ENCODE data around the gene IER2.
"Not testable (repeated sequence)": the region's sequence is repeated elsewhere in the genome, so short reads cannot be mapped to it uniquely, and the experiment has no call there.

The IER2 gene

DNA sequence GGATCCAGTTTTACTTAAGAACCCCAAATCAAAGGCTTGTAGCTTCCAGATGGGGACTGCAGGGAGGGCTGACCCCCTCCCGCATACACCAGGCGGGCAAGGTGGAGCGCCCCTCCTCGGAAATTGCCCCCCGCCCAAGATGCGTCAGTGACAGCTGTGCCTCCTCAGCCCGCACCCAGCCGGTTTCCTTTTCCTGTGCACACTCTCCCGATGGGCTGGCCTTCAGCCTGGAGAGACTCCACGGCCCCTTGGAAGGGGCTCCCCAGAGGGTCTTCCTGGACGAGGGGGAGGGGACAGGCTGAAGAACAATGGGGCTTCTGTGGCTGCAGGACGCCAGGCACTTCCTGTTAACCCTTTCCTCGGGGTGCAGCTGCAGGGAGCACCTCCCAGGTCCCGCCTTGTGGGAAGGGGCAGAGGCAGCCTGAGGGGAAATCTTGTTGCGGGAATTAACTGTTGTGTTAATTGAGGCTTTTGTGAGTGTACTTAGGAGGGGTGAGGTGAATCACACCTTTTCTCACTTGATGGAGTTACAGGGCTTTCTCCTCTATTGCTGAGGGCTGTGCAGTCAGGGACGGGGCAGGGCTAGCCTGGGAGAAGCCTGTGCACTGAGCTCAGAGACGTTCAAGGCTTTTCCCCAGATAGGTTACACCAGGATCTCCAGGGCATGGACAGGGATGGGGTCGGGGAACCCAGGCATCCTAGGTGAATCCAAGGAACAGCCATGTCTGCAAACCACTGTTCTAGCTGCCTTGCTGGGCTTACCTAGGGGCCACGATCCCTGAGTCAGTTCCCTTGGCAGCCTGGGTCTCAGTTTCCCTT, 14.3 kb downstream of the IER2 start:
- no peak for DNase-seq (ENCODE audit: low read depth)

- no peak for DNase-seq (ENCODE audit: low read depth)
These were observed 15.2 kb downstream of the IER2 start for GRCh38 chr19:13165162-13165997.

DNA sequence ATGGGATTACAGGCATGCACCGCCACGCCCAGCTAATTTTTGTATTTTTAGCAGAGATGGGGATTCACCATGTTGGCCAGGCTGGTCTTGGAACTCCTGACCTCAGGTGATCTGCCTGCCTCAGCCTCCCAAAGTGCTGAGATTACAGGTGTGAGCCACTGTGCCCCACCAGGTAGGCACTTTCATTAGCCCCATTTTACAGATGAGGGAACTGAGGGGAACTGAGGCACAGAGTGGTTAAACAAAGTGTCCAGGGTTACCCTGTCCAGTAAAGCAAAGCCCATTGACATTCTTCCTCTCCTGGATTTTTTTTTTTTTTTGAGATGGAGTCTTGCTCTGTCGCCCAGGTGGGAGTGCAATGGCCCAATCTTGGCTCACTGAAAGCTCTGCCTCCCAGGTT, 15.9 kb downstream of the IER2 start:
- not testable (repeated sequence) for DNase-seq (ENCODE audit: low read depth)

DNA sequence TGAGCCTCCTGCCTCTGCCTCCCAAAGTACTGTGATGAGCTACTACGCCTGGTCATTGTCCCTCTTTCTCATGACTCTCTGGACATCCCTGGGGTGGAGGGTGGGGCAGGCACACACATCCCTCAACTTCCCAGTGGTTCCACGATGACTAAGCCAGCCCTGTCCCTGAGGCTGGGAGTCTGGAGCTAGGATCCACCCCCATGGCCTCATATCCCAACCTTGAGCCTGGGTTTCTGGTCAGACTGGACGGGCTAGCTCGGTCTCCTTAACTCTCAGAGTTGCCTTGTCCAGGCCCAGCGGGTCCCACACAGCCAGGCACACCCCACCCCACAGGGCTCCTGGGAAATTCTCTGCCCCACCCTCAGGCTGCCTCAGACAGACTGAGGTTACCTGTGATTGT, 19.6 kb downstream of the IER2 start:
- DNase-seq (ENCODE audit: low read depth), result no peak

DNA sequence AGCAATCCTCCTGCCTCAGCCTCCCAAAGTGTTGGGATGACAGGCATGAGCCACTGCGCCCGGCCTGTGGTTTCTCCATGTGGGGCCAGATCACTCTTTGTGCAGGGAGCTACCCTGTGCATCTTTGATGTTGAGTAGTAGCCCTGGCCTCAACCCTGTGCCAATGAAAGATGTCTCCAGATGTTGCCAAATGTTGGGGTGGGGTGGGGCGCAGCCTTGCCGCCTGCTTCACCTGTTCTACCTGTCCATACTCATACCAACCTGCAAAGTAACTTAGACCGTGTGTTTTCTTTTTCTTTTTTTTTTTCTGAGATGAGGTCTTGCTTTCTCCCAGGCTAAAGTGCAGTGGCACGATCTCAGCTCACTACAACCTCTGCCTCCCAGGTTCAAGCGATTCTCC, 20.9 kb downstream of the IER2 start:
- DNase-seq (ENCODE audit: low read depth), result no peak

DNA sequence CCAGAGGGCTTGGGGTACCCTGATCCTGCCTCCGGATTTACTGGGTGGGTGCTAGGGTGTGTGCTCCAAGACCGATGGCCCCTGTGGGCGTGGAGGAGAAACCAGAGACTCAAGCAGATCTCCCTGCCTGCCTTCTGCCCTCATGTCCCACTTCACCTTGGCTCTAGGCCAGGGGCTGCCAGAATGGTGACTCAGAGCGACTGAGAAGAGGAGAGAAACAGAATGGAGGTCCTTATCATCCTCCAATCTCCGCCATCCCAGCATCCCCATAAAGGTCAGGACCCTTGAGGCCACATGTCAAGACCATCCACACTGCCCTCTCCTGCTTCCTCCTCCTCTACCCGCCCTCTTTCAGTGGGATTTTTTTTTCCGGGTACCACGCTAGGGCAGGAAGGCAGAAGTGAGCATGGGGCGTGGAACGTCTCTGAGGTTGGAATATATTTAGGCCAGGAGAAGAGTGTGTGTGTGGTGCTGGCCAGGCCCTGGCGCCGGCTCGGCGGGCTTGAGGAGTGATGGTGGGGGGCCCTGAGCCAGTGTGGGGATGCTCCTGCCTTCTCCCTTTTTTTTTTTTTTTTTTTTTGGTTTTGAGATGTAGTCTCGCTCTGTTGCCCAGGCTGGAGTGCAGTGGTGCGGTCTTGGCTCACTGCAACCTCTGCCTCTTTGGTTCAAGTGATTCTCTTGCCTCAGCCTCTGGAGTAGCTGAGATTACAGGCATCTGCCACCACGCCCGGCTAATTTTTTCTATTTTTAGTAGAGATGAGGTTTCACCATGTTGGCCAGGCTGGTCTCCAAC, 22.3 kb downstream of the IER2 start:
- DNase-seq (ENCODE audit: low read depth), result no peak

DNA sequence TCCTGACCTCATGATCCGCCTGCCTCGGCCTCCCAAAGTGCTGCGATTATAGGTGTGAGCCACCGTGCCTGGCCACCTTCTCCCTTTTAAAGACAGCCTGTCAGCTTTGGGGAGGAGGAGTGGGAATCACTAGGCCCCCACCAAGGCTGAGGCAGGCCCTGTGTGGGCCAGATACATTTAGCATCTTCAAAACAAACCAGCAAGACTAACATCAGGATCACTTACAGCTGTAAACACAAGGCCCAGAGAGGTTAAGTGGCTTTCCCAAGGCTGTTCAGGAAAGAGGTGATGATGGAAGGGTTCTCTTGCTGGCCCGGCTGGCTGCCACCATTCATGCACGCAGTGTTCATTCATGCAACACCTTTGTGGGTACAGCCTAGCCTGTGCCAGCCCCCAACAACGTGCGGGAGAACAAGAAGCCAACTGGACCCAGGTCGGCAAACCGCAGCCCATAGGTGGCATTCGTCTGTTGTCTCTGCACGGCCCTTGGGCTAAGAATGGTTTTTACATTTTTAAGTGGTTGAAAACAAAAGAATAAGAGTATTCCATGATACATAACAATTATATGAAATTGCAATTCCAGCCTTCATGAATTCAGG, 23.0 kb downstream of the IER2 start:
- no peak for DNase-seq (ENCODE audit: low read depth)

DNA sequence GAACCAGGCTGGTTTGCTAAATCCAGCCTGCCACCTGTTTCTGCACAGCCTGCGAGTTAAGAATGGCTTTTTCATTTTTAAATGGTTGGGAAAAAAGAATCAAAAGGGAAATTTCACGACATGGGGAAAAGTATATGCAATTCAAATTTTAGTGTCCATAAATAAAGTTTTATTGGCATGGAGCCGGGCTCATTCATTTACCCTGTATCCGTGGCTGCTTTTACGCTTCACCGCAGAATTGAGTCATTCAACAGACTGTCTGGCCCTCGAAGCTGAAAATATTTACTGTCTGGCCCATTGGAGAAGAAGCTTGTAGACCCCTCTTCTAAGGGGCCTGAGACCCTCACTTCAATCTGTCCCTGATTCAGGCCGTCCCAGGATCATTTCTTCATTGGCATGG, 26.1 kb downstream of the IER2 start:
- DNase-seq (ENCODE audit: low read depth), result no peak

DNA sequence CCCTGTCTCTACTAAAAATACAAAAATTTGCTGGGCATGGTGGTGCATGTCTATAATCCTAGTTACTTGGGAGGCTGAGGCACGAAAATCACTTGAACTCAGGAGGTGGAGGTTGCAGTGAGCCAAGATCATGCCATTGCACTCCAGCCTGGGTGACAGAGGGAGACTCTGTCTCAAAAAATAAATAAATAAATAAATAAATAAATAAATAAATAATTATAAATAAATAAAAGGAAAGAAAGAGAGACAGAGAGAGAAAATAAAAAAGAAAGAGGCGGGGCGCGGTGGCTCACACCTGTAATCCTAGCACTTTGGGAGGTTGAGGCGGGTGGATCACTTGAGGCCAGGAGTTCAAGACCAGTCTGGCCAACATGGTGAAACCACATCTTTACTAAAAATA, 27.4 kb downstream of the IER2 start:
- not testable (repeated sequence) for DNase-seq (ENCODE audit: low read depth)

DNA sequence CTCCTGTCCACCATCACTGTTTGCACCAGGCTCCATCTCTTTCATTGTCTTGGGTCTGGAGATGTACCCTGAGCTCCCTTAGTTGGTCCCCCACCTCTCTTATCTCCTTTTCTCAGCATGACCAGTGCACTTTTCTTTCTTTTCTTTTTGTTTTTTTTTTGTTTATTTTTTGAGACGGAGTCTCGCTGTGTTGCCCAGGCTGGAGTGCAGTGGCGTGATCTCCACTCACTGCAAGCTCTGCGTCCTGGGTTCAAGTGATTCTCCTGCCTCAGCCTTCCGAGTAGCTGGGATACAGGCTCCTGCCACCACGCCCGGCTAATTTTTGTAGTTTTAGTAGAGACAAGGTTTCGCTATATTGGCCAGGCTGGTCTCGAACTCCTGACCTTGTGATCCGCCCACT, 28.1 kb downstream of the IER2 start:
- not testable (repeated sequence) for DNase-seq (ENCODE audit: low read depth)

- DNase-seq (ENCODE audit: low read depth), result no peak
These were observed 31.7 kb downstream of the IER2 start for GRCh38 chr19:13181747-13182388.

GRCh38 chr19:13184926-13185325, 34.7 kb downstream of the IER2 start:
- DNase-seq (ENCODE audit: low read depth), result not testable (repeated sequence)

GRCh38 chr19:13185763-13186657, 35.8 kb downstream of the IER2 start:
- DNase-seq (ENCODE audit: low read depth), result not testable (repeated sequence)

GRCh38 chr19:13186688-13187087, 36.5 kb downstream of the IER2 start:
- DNase-seq (ENCODE audit: low read depth), result not testable (repeated sequence)

DNA sequence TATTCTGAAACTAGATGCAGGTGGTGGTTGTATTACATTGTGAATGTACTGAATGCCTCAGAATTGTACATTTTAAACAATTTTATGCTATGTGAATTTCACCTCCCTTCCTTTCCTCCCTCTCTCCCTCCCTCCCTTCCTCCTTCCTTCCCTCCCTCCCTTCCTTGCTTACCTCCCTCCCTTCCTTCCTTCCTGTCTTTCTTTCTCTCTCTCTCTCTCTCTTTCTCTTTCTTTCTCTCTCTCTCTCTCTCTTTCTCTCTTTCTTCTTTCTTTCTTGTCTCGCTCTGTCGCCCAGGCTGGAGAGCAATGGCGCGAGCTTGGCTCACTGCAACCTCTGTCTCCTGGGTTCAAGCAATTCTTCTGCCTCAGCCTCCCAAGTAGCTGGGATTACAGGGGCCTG, 37.2 kb downstream of the IER2 start:
- no peak for DNase-seq (ENCODE audit: low read depth)

DNA sequence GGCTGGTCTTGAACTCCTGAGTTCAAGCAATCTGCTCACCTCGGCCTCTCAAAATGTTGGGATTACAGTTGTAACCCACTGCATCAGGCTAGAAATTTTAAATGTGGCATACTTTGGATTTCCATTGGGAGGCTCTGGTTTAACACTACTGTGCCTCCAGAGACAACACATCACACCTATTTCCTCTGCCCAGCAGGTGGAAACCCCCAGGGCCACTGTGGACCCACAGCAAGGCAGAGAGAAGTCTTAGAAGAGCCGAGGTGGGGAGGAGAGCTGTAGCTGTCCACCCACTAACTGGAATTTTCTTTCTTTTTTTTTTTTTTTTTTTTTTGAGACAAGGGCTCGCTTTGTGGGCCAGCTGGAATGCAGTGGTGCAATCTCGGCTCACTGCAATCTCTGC, 39.4 kb downstream of the IER2 start:
- no peak for DNase-seq (ENCODE audit: low read depth)

- DNase-seq (ENCODE audit: low read depth), result no peak
These were observed 40.8 kb downstream of the IER2 start for GRCh38 chr19:13190781-13191540.

DNA sequence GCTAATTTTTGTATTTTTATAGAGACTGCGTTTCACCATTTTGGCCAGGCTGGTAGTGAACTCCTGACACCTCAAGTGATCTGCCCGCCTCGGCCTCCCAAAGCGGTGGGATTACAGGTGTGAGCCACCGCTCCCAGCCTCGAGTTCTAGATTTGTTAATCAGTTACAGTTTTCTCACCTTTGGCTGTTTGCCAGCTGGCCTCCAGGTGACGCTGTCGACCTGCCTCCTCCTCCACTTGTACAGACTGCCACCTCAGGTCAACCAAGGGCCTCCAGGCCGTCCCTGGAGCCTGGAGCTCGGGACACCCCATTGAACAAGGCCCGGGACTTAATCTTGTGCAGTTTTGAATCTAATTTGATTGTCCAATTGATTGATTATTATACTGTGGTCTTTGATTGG, 45.5 kb downstream of the IER2 start:
- no peak for DNase-seq (ENCODE audit: low read depth)

DNA sequence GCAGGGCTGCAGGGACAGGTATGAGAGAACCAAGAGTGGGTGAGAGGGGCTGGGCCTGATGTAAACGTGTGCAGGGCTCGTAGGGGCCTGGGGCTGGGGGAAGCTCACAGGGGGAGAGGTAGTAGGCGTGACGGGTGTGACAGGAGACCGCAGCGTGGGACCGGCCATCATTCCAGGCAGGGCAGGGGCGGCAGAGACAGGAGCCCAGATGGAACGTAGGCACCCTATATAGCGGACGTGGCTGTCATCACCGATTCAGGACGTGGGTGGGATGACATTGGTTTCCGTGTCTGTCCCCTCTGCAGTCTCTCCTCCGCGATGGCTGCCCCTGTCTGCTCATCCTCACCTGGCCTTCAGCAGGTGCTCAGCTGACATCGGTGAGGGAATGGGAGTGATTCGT, 48.4 kb downstream of the IER2 start:
- DNase-seq (ENCODE audit: low read depth), result no peak

GRCh38 chr19:13202112-13202511, 51.9 kb downstream of the IER2 start:
- DNase-seq (ENCODE audit: low read depth), result not testable (repeated sequence)

All from stromal cell of bone marrow (primary cell).